SJCRH30 (cell line): ENCODE results near the gene NRIP2. TPM values are rescaled to one million over a fixed set of nuclear protein-coding genes. Genes with fewer than 3 reads are reported as not detected.

Source experiments
- DNase-seq, 2 experiments: peaks; one replicate each; pipeline ENCODE4 v3.0.0-alpha.2; 2015 to 2020
- H3K27ac ChIP-seq: fragments of 250-450 bp; sonication (Bioruptor Pico); 2 replicates; pipeline ENCODE4 v1.5.1; 2020; ENCODE audit warnings: mild to moderate bottlenecking, moderate library complexity
- H3K27me3 ChIP-seq: fragments of 250-450 bp; sonication (Bioruptor Pico); 2 replicates; pipeline ENCODE4 v1.5.1; 2020; ENCODE audit warnings: mild to moderate bottlenecking, moderate library complexity
- H3K36me3 ChIP-seq: fragments of 250-450 bp; sonication (Bioruptor Pico); 2 replicates; pipeline ENCODE4 v1.5.1; 2020; ENCODE audit warnings: mild to moderate bottlenecking, moderate library complexity
- H3K4me1 ChIP-seq: fragments of 250-450 bp; sonication (Bioruptor Pico); 2 replicates; pipeline ENCODE4 v1.5.1; 2020; ENCODE audit warnings: mild to moderate bottlenecking, moderate library complexity
- H3K4me3 ChIP-seq: fragments of 250-450 bp; sonication (Bioruptor Pico); 2 replicates; pipeline ENCODE4 v1.5.1; 2020; ENCODE audit warnings: mild to moderate bottlenecking, moderate library complexity
- H3K9me3 ChIP-seq: fragments of 250-450 bp; sonication (Bioruptor Pico); replicated peaks from 2 replicates; pipeline ENCODE4 v1.5.1; 2020; ENCODE audit warnings: mild to moderate bottlenecking, moderate library complexity
- total RNA-seq: library from RNA; depleted of rRNA; stranded (reverse); fragments of >200 nt; shearing (Covaris generic); gene quantifications from 2 replicates; pipeline ENCODE4 v1.2.3, GENCODE V29; 2014

Gene NRIP2
- total RNA-seq, 1 experiment from 2014 or later: 1.7 TPM

DNA sequence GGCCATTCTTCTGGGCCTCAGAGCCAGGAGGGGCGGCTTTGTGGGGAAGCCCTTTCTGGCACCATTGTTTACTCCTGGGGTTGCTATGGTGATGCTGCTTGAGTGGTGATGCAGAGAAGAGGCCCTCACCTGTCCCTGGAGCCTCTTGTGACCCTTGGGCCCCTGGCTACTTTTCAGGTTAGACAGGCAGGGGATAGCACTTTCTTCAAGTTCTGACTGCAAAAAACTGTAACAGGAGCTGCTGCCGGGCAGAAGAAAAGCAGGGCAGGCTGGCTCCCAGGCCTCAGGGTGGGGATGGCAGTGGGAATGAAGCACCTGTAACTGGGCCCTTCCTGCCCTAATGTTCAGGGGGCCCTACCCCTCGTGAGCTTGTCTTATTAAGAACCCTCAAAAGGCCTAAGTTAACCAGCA is 22.2 kb upstream of the NRIP2 start, which contains the start of gene TEX52:
TSS of gene TEX52 (minus strand) at position 19 of the 411 bp plus-strand sequence. CDS start at position 6, 13 bp downstream.
- H3K4me3 ChIP-seq: no peak within 1 kb of the TSS
- no peak within 1 kb of the TSS for H3K27ac ChIP-seq
- peaks cover 42% of the 10 kb centered on the region for H3K36me3 ChIP-seq
- DNase-seq: no peak
- no peaks in the 10 kb centered on the region for H3K27me3 ChIP-seq
- no peaks in the 10 kb centered on the region for H3K4me1 ChIP-seq
- no peaks in the 10 kb centered on the region for H3K9me3 ChIP-seq

GRCh38 chr12:2856051-2856450 is 21.2 kb upstream of the NRIP2 start:
- Histone ChIP-seq H3K27me3 (no peaks in the 10 kb centered on the region), H3K4me3 (no peak overlapping the region), H3K27ac (no peak overlapping the region), H3K36me3 (peaks cover 32% of the 10 kb centered on the region), H3K9me3 (no peaks in the 10 kb centered on the region), H3K4me1 (no peaks in the 10 kb centered on the region)
- DNase-seq: peak; percentile 44 to 56

- Histone ChIP-seq H3K4me3 (no peak overlapping the region), H3K27ac (no peak overlapping the region), H3K4me1 (no peaks in the 10 kb centered on the region), H3K9me3 (no peaks in the 10 kb centered on the region), H3K27me3 (no peaks in the 10 kb centered on the region), H3K36me3 (peaks cover 30% of the 10 kb centered on the region)
- no peak for DNase-seq
Observed at GRCh38 chr12:2855546-2855945, 20.7 kb upstream of the NRIP2 start.

DNA sequence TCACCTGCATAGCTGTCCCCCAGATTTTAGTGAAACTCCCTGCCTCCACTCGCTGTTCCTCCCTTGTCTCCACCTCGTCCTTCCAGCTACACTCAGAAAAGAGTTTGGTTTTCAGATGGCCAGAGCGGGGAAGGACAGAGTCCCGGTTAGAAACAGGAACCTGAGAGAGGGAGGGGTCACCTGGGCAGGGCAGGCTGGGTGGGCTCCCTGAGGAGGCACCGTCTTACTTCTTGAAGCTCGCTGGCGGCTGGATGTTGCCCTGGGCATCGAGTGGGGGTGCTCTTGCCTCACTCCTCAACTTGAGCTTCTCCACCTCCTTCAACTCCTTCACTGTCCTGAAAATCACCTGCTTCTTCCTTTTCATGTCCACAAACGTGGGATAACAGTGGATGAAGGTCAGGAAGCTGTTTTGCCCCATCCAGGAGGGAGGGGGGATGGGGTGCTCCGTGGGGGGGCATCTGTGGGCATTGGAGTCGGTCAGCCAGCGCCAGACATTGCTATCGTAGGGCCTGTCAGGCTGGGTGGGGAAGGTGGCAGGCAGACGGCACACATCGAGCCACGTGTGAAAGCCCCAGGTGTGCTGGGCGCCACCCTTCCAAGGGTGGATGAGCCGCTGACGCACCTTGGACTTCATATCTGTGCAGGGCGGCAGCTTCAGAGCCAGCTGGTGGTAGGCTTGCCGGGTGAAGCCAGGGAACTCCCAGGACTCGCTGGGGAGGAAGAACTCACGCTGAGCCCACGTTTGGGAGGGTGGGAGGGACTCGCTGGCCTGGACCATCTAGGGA is 20.0 kb upstream of the NRIP2 start:
- Histone ChIP-seq H3K36me3 (peaks cover 23% of the 10 kb centered on the region), H3K9me3 (no peaks in the 10 kb centered on the region), H3K4me3 (no peak overlapping the region), H3K27ac (no peak overlapping the region), H3K4me1 (no peaks in the 10 kb centered on the region), H3K27me3 (no peaks in the 10 kb centered on the region)
- DNase-seq: no peak

GRCh38 chr12:2853626-2854025 is 18.8 kb upstream of the NRIP2 start:
- no peaks in the 10 kb centered on the region for H3K9me3 ChIP-seq
- H3K27ac ChIP-seq: no peak overlapping the region
- peaks cover 11% of the 10 kb centered on the region for H3K36me3 ChIP-seq
- peak; percentile 90 to 93 for DNase-seq
- no peaks in the 10 kb centered on the region for H3K4me1 ChIP-seq
- no peak overlapping the region for H3K4me3 ChIP-seq
- H3K27me3 ChIP-seq: no peaks in the 10 kb centered on the region

DNA sequence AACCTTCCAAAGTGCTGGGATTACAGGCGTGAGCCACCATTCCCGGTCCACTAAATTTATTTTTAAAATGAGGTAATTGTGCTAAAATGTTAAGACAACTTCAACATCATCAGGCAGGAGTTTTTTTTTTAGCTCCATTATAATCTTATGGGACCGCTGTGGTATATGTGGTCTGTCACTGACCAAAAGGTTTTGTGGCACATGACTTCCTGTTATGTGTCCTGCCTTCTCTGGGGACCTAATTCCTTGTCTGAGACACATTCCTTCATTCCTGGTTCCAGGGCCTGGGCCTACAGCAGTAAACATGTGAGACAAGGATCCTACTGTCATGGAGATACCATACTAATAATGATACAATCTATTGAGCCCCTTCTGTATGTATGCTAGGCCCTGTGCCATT is 17.1 kb upstream of the NRIP2 start:
- H3K27ac ChIP-seq: no peak overlapping the region
- no peaks in the 10 kb centered on the region for H3K9me3 ChIP-seq
- DNase-seq: no peak
- no peaks in the 10 kb centered on the region for H3K4me1 ChIP-seq
- no peaks in the 10 kb centered on the region for H3K27me3 ChIP-seq
- no peak overlapping the region for H3K4me3 ChIP-seq
- no peaks in the 10 kb centered on the region for H3K36me3 ChIP-seq

DNA sequence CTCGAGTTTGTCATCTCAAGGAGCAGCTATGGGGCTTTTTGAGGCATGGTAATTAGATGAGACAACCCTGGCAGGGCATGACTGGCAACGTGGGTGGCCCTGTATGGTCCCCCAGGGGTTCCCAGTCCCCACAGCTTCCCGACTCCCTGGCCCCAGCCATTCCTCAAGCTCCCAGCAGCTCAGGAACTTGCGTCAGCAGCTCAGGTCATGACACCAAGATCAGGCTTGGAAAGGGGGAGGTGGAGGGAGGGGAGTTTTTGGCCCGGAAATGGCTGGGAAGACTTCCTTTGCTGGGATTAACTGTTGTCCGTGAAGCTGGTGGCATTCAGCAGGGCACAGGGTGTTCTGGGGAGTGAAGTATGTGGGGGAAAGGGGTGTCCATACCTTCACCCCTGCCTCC is 10.4 kb upstream of the NRIP2 start:
- Histone ChIP-seq H3K27me3 (no peaks in the 10 kb centered on the region), H3K36me3 (no peaks in the 10 kb centered on the region), H3K27ac (peak overlapping the region; percentile 87), H3K9me3 (no peaks in the 10 kb centered on the region), H3K4me1 (peaks cover 12% of the 10 kb centered on the region; the same call in 1 of the 2 replicates), H3K4me3 (peak overlapping the region; percentile 51)
- DNase-seq: peak; percentile 94 to 95

DNA sequence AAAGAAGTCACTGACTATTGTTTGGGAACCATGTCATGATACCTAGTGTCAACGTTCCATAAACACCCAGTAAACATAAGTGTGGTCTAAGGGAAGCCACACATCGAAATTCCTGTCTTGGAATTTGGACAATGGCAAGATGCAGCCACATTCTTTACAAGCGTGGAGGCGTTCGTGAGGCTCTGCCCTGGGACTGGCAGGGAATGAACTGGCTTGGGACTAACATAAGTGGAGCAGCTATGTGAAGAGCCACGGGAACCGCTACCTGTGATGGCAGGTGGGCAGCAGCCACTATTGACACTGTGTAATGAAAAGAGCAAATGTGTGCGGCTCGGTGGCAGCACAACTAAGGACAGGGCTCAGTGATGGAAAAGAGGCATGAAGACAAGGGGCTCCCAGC is 10.0 kb upstream of the NRIP2 start:
- DNase-seq: peak; percentile 50 to 59
- Histone ChIP-seq H3K4me3 (peak overlapping the region; percentile 51), H3K27me3 (no peaks in the 10 kb centered on the region), H3K4me1 (peaks cover 12% of the 10 kb centered on the region; the same call in 1 of the 2 replicates), H3K9me3 (no peaks in the 10 kb centered on the region), H3K27ac (peak overlapping the region; percentile 87), H3K36me3 (no peaks in the 10 kb centered on the region)

DNA sequence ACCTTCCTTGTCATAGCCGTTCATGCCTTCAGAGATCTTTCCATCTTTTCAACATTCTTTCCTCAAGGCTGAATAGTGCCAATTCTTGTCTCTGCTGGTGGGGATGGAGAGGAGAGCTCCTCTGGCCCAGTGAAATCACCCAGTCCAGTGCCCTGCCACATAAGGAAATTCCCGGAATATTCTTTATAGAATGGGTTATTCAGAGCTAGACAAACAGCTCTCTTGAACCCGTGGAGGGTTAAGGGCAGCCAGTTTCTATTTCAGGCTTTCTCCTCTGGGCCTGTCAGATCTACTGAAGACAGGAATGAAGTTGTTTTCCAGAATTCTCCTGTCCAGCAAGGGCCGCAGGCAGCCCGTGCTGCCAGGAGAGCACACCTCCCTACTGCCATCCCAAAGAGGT is 8.1 kb upstream of the NRIP2 start:
- Histone ChIP-seq H3K36me3 (no peaks in the 10 kb centered on the region), H3K4me3 (no peak overlapping the region), H3K4me1 (peaks cover 12% of the 10 kb centered on the region; the same call in 1 of the 2 replicates), H3K27ac (no peak overlapping the region), H3K9me3 (no peaks in the 10 kb centered on the region), H3K27me3 (no peaks in the 10 kb centered on the region)
- DNase-seq: no peak

GRCh38 chr12:2841056-2841650 is 6.3 kb upstream of the NRIP2 start:
- no peaks in the 10 kb centered on the region for H3K36me3 ChIP-seq
- DNase-seq: peak in 1 of 2 experiments; percentile 28
- peaks cover 20% of the 10 kb centered on the region for H3K4me1 ChIP-seq
- H3K27ac ChIP-seq: no peak overlapping the region
- H3K27me3 ChIP-seq: no peaks in the 10 kb centered on the region
- no peaks in the 10 kb centered on the region for H3K9me3 ChIP-seq
- H3K4me3 ChIP-seq: no peak overlapping the region

DNA sequence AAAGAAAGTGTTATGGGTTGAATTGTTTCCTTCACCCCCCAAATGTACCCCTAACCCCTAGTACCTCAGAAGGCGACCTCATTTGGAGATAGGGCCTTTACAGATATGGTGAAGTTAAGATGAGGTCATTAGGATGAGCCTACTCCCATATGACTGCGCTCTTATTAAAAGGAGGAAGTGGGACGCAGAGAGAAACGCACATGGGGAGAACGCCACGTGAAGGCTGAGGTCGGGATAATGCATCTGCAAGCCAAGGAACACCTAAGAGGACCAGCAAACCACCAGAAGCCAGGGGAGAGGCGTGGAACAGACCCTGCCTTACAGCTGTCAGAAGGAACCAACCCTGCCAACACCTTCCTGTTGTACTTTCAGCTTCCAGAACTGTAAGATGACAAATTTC is 1.7 kb upstream of the NRIP2 start:
- H3K4me3 ChIP-seq: no peak overlapping the region
- DNase-seq: no peak
- peaks cover 21% of the 10 kb centered on the region for H3K4me1 ChIP-seq
- no peaks in the 10 kb centered on the region for H3K9me3 ChIP-seq
- no peak overlapping the region for H3K27ac ChIP-seq
- no peaks in the 10 kb centered on the region for H3K36me3 ChIP-seq
- no peaks in the 10 kb centered on the region for H3K27me3 ChIP-seq

GRCh38 chr12:2835691-2836403 is 1.0 kb upstream of the NRIP2 start:
- H3K27me3 ChIP-seq: no peaks in the 10 kb centered on the region
- peaks cover 21% of the 10 kb centered on the region for H3K4me1 ChIP-seq
- no peak overlapping the region for H3K4me3 ChIP-seq
- no peak overlapping the region for H3K27ac ChIP-seq
- H3K36me3 ChIP-seq: no peaks in the 10 kb centered on the region
- H3K9me3 ChIP-seq: no peaks in the 10 kb centered on the region
- peak; percentile 60 to 79 for DNase-seq

- Histone ChIP-seq H3K4me1 (peaks cover 21% of the 10 kb centered on the region), H3K36me3 (peaks cover 3% of the 10 kb centered on the region; the same call in 1 of the 2 replicates), H3K9me3 (no peaks in the 10 kb centered on the region), H3K27ac (no peak overlapping the region), H3K27me3 (no peaks in the 10 kb centered on the region), H3K4me3 (no peak overlapping the region)
- no peak for DNase-seq
Observed at GRCh38 chr12:2833810-2834209, 1.0 kb downstream of the NRIP2 start.

DNA sequence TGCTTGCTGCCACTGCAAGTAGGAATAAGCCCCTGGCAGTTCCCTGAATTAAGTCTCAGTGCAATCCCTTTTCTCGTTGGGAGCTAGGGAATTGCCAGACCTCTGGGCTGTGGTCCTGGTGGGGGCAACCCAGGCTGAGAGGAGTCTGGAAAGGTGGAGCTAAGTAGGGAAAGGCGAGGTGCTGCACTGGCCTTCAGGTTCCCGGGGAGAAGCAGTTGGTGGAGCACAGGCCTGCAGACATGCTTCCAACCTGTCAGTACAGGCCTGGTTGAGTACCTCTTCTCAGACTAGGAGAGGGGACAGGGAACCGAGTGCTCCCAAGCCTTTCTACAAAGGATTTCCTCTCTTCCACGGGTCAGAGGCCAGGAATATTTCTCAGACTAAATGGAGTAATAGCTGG is 1.5 kb downstream of the NRIP2 start:
- no peaks in the 10 kb centered on the region for H3K9me3 ChIP-seq
- H3K27me3 ChIP-seq: no peaks in the 10 kb centered on the region
- H3K36me3 ChIP-seq: peaks cover 3% of the 10 kb centered on the region; the same call in 1 of the 2 replicates

GRCh38 chr12:2832550-2833127 is 2.2 kb downstream of the NRIP2 start:
- Histone ChIP-seq H3K27me3 (no peaks in the 10 kb centered on the region), H3K9me3 (no peaks in the 10 kb centered on the region), H3K4me1 (peaks cover 21% of the 10 kb centered on the region), H3K27ac (no peak overlapping the region), H3K4me3 (no peak overlapping the region), H3K36me3 (peaks cover 3% of the 10 kb centered on the region; the same call in 1 of the 2 replicates)
- no peak for DNase-seq

More for the DNA sequence above, 1.5 kb downstream of the NRIP2 start:
- H3K27ac ChIP-seq: no peak overlapping the region
- H3K4me1 ChIP-seq: peaks cover 21% of the 10 kb centered on the region
- DNase-seq: no peak
- H3K4me3 ChIP-seq: no peak overlapping the region
